ENCODE measurements around the gene HEXA. TPM values are rescaled to one million over a fixed set of nuclear protein-coding genes. Genes with fewer than 3 reads are reported as not detected.

HEXA gene
- total RNA-seq, 1 experiment from 2014 or later, result 49.7 TPM

DNA sequence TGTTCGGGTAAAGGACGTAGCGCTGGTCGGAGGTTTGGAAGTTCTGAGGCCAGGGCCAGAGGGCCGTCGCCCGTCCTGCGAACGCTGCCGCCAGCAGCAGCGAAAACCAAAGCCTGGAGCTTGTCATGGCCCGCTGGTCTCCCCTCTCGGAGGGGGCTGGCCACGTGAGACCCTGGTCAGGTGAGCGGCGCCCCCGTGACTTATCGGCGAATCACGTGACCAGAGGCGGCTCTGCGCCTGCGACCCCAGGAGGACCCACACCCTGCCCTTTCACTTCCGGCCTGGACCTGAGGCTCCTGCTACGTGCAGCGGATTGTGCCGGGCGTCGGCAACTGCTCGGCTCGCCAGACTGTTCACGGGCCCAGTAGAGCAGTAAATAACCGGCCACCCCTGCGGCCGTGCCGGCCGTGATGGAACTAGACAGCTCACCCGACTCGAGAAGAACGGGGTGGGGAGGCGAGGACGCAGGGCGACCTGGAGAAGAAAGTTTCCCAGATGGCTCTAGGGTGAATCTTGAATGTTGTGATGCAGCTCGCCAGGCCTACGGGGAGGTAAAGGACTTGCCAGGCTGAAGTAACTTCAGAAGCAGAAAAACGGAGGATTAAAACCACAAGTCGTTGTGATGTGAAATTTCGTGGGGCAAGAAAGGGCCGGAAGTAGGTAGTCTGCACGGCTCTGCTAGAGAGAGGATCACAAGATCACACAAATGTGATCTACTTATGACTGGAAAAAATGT is at the start of gene HEXA (continued):
- no peak for TF ChIP-seq ZMAT4 (CRISPR knock-in tag; IDR thresholded peaks at IDR 0.05)
- no peak for TF ChIP-seq AFF4 (CRISPR knock-in tag; IDR thresholded peaks at IDR 0.05; ENCODE audit: borderline replicate concordance)
- TF ChIP-seq, protein P1, sequence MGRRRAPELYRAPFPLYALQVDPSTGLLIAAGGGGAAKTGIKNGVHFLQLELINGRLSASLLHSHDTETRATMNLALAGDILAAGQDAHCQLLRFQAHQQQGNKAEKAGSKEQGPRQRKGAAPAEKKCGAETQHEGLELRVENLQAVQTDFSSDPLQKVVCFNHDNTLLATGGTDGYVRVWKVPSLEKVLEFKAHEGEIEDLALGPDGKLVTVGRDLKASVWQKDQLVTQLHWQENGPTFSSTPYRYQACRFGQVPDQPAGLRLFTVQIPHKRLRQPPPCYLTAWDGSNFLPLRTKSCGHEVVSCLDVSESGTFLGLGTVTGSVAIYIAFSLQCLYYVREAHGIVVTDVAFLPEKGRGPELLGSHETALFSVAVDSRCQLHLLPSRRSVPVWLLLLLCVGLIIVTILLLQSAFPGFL (CRISPR knock-in tag; IDR thresholded peaks at IDR 0.05; ENCODE audit: borderline replicate concordance), result no peak
- TF ChIP-seq, protein P2, sequence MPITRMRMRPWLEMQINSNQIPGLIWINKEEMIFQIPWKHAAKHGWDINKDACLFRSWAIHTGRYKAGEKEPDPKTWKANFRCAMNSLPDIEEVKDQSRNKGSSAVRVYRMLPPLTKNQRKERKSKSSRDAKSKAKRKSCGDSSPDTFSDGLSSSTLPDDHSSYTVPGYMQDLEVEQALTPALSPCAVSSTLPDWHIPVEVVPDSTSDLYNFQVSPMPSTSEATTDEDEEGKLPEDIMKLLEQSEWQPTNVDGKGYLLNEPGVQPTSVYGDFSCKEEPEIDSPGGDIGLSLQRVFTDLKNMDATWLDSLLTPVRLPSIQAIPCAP (CRISPR knock-in tag; IDR thresholded peaks at IDR 0.05), result no peak
- TF ChIP-seq SMAD4 (CRISPR knock-in tag; IDR thresholded peaks at IDR 0.05), result peak; percentile 82
- 0 out of 2 replicates have a peak, but pooled peaks have one; percentile 80 for TF ChIP-seq MYBL2 (CRISPR knock-in tag; IDR thresholded peaks at IDR 0.05)
- TF ChIP-seq PRRX2 (CRISPR knock-in tag; IDR thresholded peaks at IDR 0.05), result no peak
- peak; percentile 99 for TF ChIP-seq ARID4B (CRISPR knock-in tag; IDR thresholded peaks at IDR 0.05; ENCODE audit: borderline replicate concordance)
- peak; percentile 95 for TF ChIP-seq ZBTB21 (CRISPR knock-in tag; IDR thresholded peaks at IDR 0.05; ENCODE audit: borderline replicate concordance)
- no peak for TF ChIP-seq ERG (CRISPR knock-in tag; IDR thresholded peaks at IDR 0.05)
- peak; percentile 75 for TF ChIP-seq GABPB1 (CRISPR knock-in tag; IDR thresholded peaks at IDR 0.05)
- peak; percentile 75; the same call in 1 of the 2 replicates for TF ChIP-seq NR2C2 (CRISPR knock-in tag; IDR thresholded peaks at IDR 0.05)
- peak; percentile 64; the same call in 1 of the 2 replicates for TF ChIP-seq NFE2L1 (CRISPR knock-in tag; IDR thresholded peaks at IDR 0.05)
- TF ChIP-seq STAT6 (CRISPR knock-in tag; conservative IDR thresholded peaks at IDR 0.05; ENCODE audit: low read depth), result no peak
- no peak for TF ChIP-seq ESRRA (CRISPR knock-in tag; IDR thresholded peaks at IDR 0.05; ENCODE audit: borderline replicate concordance)
- TF ChIP-seq HMGXB4 (CRISPR knock-in tag; IDR thresholded peaks at IDR 0.05), result no peak; the same call in 1 of the 2 replicates
- peak; percentile 38; the same call in 1 of the 2 replicates for TF ChIP-seq JUN (CRISPR knock-in tag; IDR thresholded peaks at IDR 0.05)
- TF ChIP-seq IRF2 (CRISPR knock-in tag; IDR thresholded peaks at IDR 0.05; ENCODE audit: borderline replicate concordance, low read depth), result no peak
- TF ChIP-seq NFYB (CRISPR knock-in tag; conservative IDR thresholded peaks at IDR 0.05; ENCODE audit: low read depth), result 0 out of 2 replicates have a peak, but pooled peaks have one; percentile 16
- no peak for TF ChIP-seq NFATC4 (CRISPR knock-in tag; IDR thresholded peaks at IDR 0.05)
- peak; percentile 73 for TF ChIP-seq TP53 (CRISPR knock-in tag; IDR thresholded peaks at IDR 0.05)
- TF ChIP-seq FOXK1 (CRISPR knock-in tag; IDR thresholded peaks at IDR 0.05), result peak; percentile 98

Data from WTC11 (cell line).